K562 (cell line): ENCODE data around the gene SIGLEC1.

Source experiments
- ELK1 ChIP-seq: sonication (generic); formaldehyde crosslinking; IDR thresholded peaks from 2 replicates; pipeline ENCODE4 v1.8.1; 2022; ENCODE audit warnings: missing genetic modification reagents
- SREBF2 ChIP-seq: sonication (generic); formaldehyde crosslinking; IDR thresholded peaks from 2 replicates; pipeline ENCODE4 v1.4.0; 2020; ENCODE audit warnings: mild to moderate bottlenecking, missing genetic modification reagents
- ZNF407 ChIP-seq: fragments of 450-650 bp; IDR thresholded peaks from 2 replicates; pipeline ENCODE4 v1.6.1; 2016; ENCODE audit warnings: low read depth

GRCh38 chr20:3740615-3741301 is 28.4 kb upstream of the SIGLEC1 start:
- no peak for TF ChIP-seq ELK1
- TF ChIP-seq SREBF2 (CRISPR knock-in tag), result no peak
- no peak for TF ChIP-seq ZNF407
